MM.1S (cell line): Measurements from ENCODE around the gene SYT4.

ENCODE experiments used
- EZH2 ChIP-seq: fragments of 300-600 bp; sonication (generic); optimal IDR thresholded peaks from 2 replicates; pipeline ENCODE3; 2017; ENCODE audit warnings: low read depth, mild to moderate bottlenecking, antibody characterized with exemption, low read length, mixed read lengths
- EZH2phosphoT487 ChIP-seq: fragments of 300-600 bp; sonication (generic); IDR thresholded peaks from 2 replicates; pipeline ENCODE4 v1.6.1; 2018; ENCODE audit warnings: antibody characterized with exemption, low read length
- TF ChIP-seq, protein P1 (sequence below): fragments of 300-600 bp; sonication (generic); IDR thresholded peaks from 2 replicates; pipeline ENCODE4 v1.5.1; 2016; ENCODE audit warnings: antibody characterized with exemption, low read length, mixed read lengths

DNA sequence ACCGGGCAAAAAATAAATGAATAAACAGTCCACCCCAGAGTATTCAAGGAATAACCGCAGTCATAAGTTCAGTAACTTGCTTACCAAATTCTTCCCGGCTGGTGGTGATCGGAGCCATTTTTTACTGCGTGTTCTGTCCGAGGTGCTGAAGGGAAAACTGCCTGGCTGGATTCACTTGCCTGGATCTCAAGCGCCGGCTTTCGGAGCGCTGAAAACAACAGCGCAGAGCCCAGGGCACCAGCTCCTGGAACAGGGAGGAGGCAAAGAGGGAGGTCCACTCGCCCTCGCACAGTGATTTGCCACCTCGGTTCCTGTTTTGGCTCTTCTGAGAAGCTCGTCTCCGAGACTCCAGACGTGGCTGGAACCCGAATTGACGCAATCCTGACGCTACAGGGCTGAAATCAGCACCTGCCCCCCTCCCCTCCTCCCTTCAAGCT, at the start of gene SYT4:
- TF ChIP-seq, protein P1, sequence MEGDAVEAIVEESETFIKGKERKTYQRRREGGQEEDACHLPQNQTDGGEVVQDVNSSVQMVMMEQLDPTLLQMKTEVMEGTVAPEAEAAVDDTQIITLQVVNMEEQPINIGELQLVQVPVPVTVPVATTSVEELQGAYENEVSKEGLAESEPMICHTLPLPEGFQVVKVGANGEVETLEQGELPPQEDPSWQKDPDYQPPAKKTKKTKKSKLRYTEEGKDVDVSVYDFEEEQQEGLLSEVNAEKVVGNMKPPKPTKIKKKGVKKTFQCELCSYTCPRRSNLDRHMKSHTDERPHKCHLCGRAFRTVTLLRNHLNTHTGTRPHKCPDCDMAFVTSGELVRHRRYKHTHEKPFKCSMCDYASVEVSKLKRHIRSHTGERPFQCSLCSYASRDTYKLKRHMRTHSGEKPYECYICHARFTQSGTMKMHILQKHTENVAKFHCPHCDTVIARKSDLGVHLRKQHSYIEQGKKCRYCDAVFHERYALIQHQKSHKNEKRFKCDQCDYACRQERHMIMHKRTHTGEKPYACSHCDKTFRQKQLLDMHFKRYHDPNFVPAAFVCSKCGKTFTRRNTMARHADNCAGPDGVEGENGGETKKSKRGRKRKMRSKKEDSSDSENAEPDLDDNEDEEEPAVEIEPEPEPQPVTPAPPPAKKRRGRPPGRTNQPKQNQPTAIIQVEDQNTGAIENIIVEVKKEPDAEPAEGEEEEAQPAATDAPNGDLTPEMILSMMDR: no peak
- TF ChIP-seq EZH2phosphoT487: no peak
- TF ChIP-seq EZH2: no peak
